Measurements from ENCODE around the gene BNIP3. TPM values are rescaled to one million over a fixed set of nuclear protein-coding genes. Genes with fewer than 3 reads are reported as not detected.

The BNIP3 gene
- total RNA-seq, 1 experiment from 2014 or later: 24.9 TPM

- no peak for DNase-seq (ENCODE audit: low spot score)
Observed at GRCh38 chr10:131946880-131947279, 34.8 kb downstream of the BNIP3 start.

GRCh38 chr10:131946321-131946751 is 35.4 kb downstream of the BNIP3 start:
- ChIA-PET CTCF (no interaction called here), POLR2A (ENCODE audit: low non-redundant PET) (no interaction called here)
- BruUV-seq (replicated peaks): no TSS peak
- no peaks in the 10 kb centered on the region for H3K27me3 ChIP-seq (replicated peaks; ENCODE audit: insufficient read depth, low read depth, low read length, poor library complexity)
- H3K4me3 ChIP-seq (ENCODE audit: low read depth, low read length, poor library complexity, severe bottlenecking): no peak overlapping the region
- TF ChIP-seq CTCF (conservative IDR thresholded peaks at IDR 0.05; ENCODE audit: low read depth, low read length) (peak; percentile 27; the same call in 1 of the 2 replicates), EZH2 (IDR thresholded peaks at IDR 0.05; ENCODE audit: borderline replicate concordance, low read depth, low read length, poor library complexity, severe bottlenecking) (no peak)
- no peaks in the 10 kb centered on the region for H3K9me3 ChIP-seq (ENCODE audit: low read depth, low read length, poor library complexity, severe bottlenecking)
- peak; percentile 61 for DNase-seq (ENCODE audit: low spot score)
- H3K36me3 ChIP-seq (ENCODE audit: insufficient read depth, low read length, poor library complexity, severe bottlenecking): peaks cover 57% of the 10 kb centered on the region
- peaks cover 18% of the 10 kb centered on the region for H3K4me1 ChIP-seq (ENCODE audit: insufficient read depth, low read length, poor library complexity, severe bottlenecking)
- H3K27ac ChIP-seq (ENCODE audit: low read depth, low read length, poor library complexity, severe bottlenecking): peak overlapping the region; percentile 56
- intact Hi-C loops (cut with micrococcal nuclease; ENCODE audit: unreplicated experiment): no loop called here

More at GRCh38 chr10:131946880-131947279, 34.8 kb downstream of the BNIP3 start:
- no peak overlapping the region for H3K4me3 ChIP-seq (ENCODE audit: low read depth, low read length, poor library complexity, severe bottlenecking)
- H3K27ac ChIP-seq (ENCODE audit: low read depth, low read length, poor library complexity, severe bottlenecking): peak overlapping the region; percentile 50
- peaks cover 52% of the 10 kb centered on the region for H3K36me3 ChIP-seq (ENCODE audit: insufficient read depth, low read length, poor library complexity, severe bottlenecking)
- peaks cover 18% of the 10 kb centered on the region for H3K4me1 ChIP-seq (ENCODE audit: insufficient read depth, low read length, poor library complexity, severe bottlenecking)
- H3K27me3 ChIP-seq (replicated peaks; ENCODE audit: insufficient read depth, low read depth, low read length, poor library complexity): no peaks in the 10 kb centered on the region
- intact Hi-C loops (cut with micrococcal nuclease; ENCODE audit: unreplicated experiment): no loop called here
- H3K9me3 ChIP-seq (ENCODE audit: low read depth, low read length, poor library complexity, severe bottlenecking): no peaks in the 10 kb centered on the region
- no TSS peak for BruUV-seq (replicated peaks)
- CTCF ChIA-PET: no interaction called here
- no peak for TF ChIP-seq EZH2 (IDR thresholded peaks at IDR 0.05; ENCODE audit: borderline replicate concordance, low read depth, low read length, poor library complexity, severe bottlenecking)
- POLR2A ChIA-PET (ENCODE audit: low non-redundant PET): no interaction called here

DNA sequence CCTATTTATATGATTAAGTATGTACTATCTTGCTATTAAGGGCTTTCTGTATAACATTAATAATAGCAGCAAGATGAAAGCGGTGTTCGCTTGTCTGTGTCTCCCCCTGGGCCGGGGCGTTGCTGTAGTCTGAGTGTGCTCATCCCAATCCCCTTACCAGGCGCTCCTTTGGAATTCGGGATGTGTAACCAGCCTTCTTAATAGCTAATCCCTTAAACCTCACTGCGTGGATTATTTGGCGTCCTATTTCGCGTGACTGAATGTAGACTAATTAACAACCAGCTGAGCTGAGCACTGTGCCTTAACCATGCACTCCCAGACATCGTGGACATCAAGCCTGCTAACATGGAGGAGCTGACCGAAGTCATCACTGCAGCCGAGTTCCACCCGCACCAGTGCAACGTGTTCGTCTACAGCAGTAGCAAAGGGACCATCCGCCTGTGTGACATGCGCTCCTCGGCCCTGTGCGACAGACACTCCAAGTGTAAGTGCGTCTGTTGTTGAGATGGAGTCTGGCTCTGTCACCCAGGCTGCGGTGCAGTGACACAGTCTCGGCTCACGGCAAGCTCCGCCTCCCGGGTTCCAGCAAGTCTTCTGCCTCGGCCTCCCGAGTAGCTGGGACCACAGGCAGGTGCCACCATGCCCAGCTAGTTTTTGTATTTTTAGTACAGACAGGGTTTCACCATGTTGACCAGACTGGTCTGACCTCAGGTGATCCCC is 36.6 kb downstream of the BNIP3 start:
- Histone ChIP-seq H3K4me3 (ENCODE audit: low read depth, low read length, poor library complexity, severe bottlenecking) (no peak overlapping the region), H3K4me1 (ENCODE audit: insufficient read depth, low read length, poor library complexity, severe bottlenecking) (peaks cover 18% of the 10 kb centered on the region), H3K27ac (ENCODE audit: low read depth, low read length, poor library complexity, severe bottlenecking) (no peak overlapping the region), H3K36me3 (ENCODE audit: insufficient read depth, low read length, poor library complexity, severe bottlenecking) (peaks cover 62% of the 10 kb centered on the region), H3K9me3 (ENCODE audit: low read depth, low read length, poor library complexity, severe bottlenecking) (no peaks in the 10 kb centered on the region), H3K27me3 (replicated peaks; ENCODE audit: insufficient read depth, low read depth, low read length, poor library complexity) (no peaks in the 10 kb centered on the region)
- POLR2A ChIA-PET (ENCODE audit: low non-redundant PET): no interaction called here
- BruUV-seq (replicated peaks): no TSS peak
- intact Hi-C loops (cut with micrococcal nuclease; ENCODE audit: unreplicated experiment): no loop called here
- TF ChIP-seq CTCF (conservative IDR thresholded peaks at IDR 0.05; ENCODE audit: low read depth, low read length): no peak
- TF ChIP-seq EZH2 (IDR thresholded peaks at IDR 0.05; ENCODE audit: borderline replicate concordance, low read depth, low read length, poor library complexity, severe bottlenecking): no peak
- CTCF ChIA-PET: interaction anchor here (1.0 kb wide), 1 partner anchor 45 kb away, joined by 3 read pairs; no protein-coding TSS in a partner anchor
- no peak for DNase-seq (ENCODE audit: low spot score)

Measured in A673 (cell line).